H9 (cell line): Measurements from ENCODE around the gene MYRIP. TPM values are rescaled to one million over a fixed set of nuclear protein-coding genes. Genes with fewer than 3 reads are reported as not detected.

Experiments used
- DNase-seq: peaks from one replicate; pipeline ENCODE4 v3.0.0-alpha.2; 2017
- H2AFZ ChIP-seq: one replicate; pipeline ENCODE4 v1.6.1; 2013; ENCODE audit warnings: mild to moderate bottlenecking, low read length, control low read depth, moderate library complexity
- H2AK5ac ChIP-seq: 2 replicates; pipeline ENCODE4 v1.6.1; 2013; ENCODE audit warnings: low read length, control low read depth, mixed read lengths; ENCODE audit not compliant: insufficient read length
- H2BK120ac ChIP-seq: one replicate; pipeline ENCODE4 v1.6.1; 2013; ENCODE audit warnings: low read depth, mild to moderate bottlenecking, low read length, control low read depth, inconsistent platforms; ENCODE audit not compliant: poor library complexity, severe bottlenecking
- H2BK12ac ChIP-seq: 2 replicates; pipeline ENCODE4 v1.6.1; 2013; ENCODE audit warnings: low read length, control low read depth, mixed read lengths, low read depth; ENCODE audit not compliant: insufficient read length
- H2BK15ac ChIP-seq: 2 replicates; pipeline ENCODE4 v1.6.1; 2013; ENCODE audit warnings: low read depth, low read length, control low read depth
- H2BK20ac ChIP-seq: one replicate; pipeline ENCODE4 v1.6.1; 2013; ENCODE audit warnings: low read depth, mild to moderate bottlenecking, low read length, control low read depth, inconsistent platforms; ENCODE audit not compliant: poor library complexity, severe bottlenecking
- H2BK5ac ChIP-seq: 2 replicates; pipeline ENCODE4 v1.6.1; 2013; ENCODE audit warnings: low read length, control low read depth, mixed read lengths; ENCODE audit not compliant: insufficient read length
- H3K14ac ChIP-seq: 2 replicates; pipeline ENCODE4 v1.6.1; 2013; ENCODE audit warnings: low read length, control low read depth; ENCODE audit not compliant: insufficient read depth
- H3K18ac ChIP-seq: 2 replicates; pipeline ENCODE4 v1.6.1; 2013; ENCODE audit warnings: low read depth, mild to moderate bottlenecking, mixed read lengths, low read length, control low read depth; ENCODE audit not compliant: insufficient read length
- H3K23ac ChIP-seq: 2 replicates; pipeline ENCODE4 v1.6.1; 2013; ENCODE audit warnings: low read length, control low read depth, mixed read lengths, low read depth; ENCODE audit not compliant: insufficient read length
- H3K23me2 ChIP-seq: 2 replicates; pipeline ENCODE4 v1.6.1; 2013; ENCODE audit warnings: low read depth, mild to moderate bottlenecking, mixed read lengths, low read length, control low read depth; ENCODE audit not compliant: insufficient read length, poor library complexity, severe bottlenecking
- H3K27ac ChIP-seq: 2 replicates; pipeline ENCODE4 v1.5.1; 2013; ENCODE audit warnings: low read length, control low read depth, mixed read lengths, low read depth; ENCODE audit not compliant: insufficient read length
- H3K27me3 ChIP-seq: 2 replicates; pipeline ENCODE4 v1.6.1; 2013; ENCODE audit warnings: low read length, control low read depth, inconsistent platforms; ENCODE audit not compliant: insufficient read depth
- H3K4ac ChIP-seq: 2 replicates; pipeline ENCODE4 v1.6.1; 2013; ENCODE audit warnings: low read depth, mild to moderate bottlenecking, control low read depth, inconsistent platforms, low read length, moderate library complexity
- H3K4me1 ChIP-seq: 2 replicates; pipeline ENCODE4 v1.6.1; 2013; ENCODE audit warnings: low read length, control low read depth, inconsistent platforms; ENCODE audit not compliant: insufficient read depth
- H3K4me2 ChIP-seq: 2 replicates; pipeline ENCODE4 v1.6.1; 2013; ENCODE audit warnings: low read length, control low read depth, mixed read lengths; ENCODE audit not compliant: insufficient read length, insufficient read depth
- H3K56ac ChIP-seq: 2 replicates; pipeline ENCODE4 v1.6.1; 2013; ENCODE audit warnings: low read depth, mild to moderate bottlenecking, mixed read lengths, low read length, control low read depth; ENCODE audit not compliant: insufficient read length
- H3K79me1 ChIP-seq: 2 replicates; pipeline ENCODE4 v1.6.1; 2013; ENCODE audit warnings: low read depth, mild to moderate bottlenecking, moderate library complexity, low read length, control low read depth, inconsistent platforms; ENCODE audit not compliant: insufficient read depth, poor library complexity, severe bottlenecking
- H3K79me2 ChIP-seq: 2 replicates; pipeline ENCODE4 v1.6.1; 2013; ENCODE audit warnings: low read length, control low read depth, inconsistent platforms; ENCODE audit not compliant: insufficient read depth
- H3K9ac ChIP-seq: 2 replicates; pipeline ENCODE4 v1.6.1; 2013; ENCODE audit warnings: low read length, control low read depth, mixed read lengths; ENCODE audit not compliant: insufficient read length; ENCODE audit errors: extremely low read depth
- H3K9me3 ChIP-seq: one replicate; pipeline ENCODE4 v1.6.1; 2013; ENCODE audit warnings: low read depth, low read length, inconsistent platforms; ENCODE audit not compliant: control insufficient read depth
- H3T11ph ChIP-seq: one replicate; pipeline ENCODE4 v1.6.1; 2013; ENCODE audit warnings: mild to moderate bottlenecking, low read length, control low read depth, inconsistent platforms
- H4K20me1 ChIP-seq: one replicate; pipeline ENCODE4 v1.6.1; 2013; ENCODE audit not compliant: control insufficient read depth, insufficient read length, insufficient read depth
- H4K5ac ChIP-seq: 2 replicates; pipeline ENCODE4 v1.6.1; 2013; ENCODE audit warnings: low read depth, mild to moderate bottlenecking, mixed read lengths, low read length, control low read depth; ENCODE audit not compliant: insufficient read length
- H4K8ac ChIP-seq: replicated peaks from 2 replicates; pipeline ENCODE4 v1.6.1; 2013; ENCODE audit warnings: low read length, control low read depth, mixed read lengths, low read depth; ENCODE audit not compliant: insufficient read length
- H4K91ac ChIP-seq: 2 replicates; pipeline ENCODE4 v1.6.1; 2013; ENCODE audit warnings: low read depth, mild to moderate bottlenecking, moderate library complexity, mixed read lengths, low read length, control low read depth; ENCODE audit not compliant: insufficient read length
- H3K27ac Mint-ChIP-seq, 3 experiments: 2 replicates in 2 of 3; 3 replicates in 1 of 3; pipeline ENCODE4 v1.8.0; 2020 to 2021; ENCODE audit warnings: mixed read lengths in 3 of 3, mild to moderate bottlenecking in 1 of 3, moderate library complexity in 1 of 3
- H3K27me3 Mint-ChIP-seq: 2 replicates; pipeline ENCODE4 v1.8.0; 2021; ENCODE audit warnings: low read depth, mild to moderate bottlenecking, moderate library complexity, mixed read lengths
- H3K36me3 Mint-ChIP-seq, 3 experiments: 2 replicates in 2 of 3; 3 replicates in 1 of 3; pipeline ENCODE4 v1.8.0; 2020 to 2021; ENCODE audit warnings: low read depth in 3 of 3, mixed read lengths in 3 of 3; ENCODE audit not compliant: insufficient read depth in 1 of 3
- H3K4me1 Mint-ChIP-seq, 2 experiments: 2 replicates each; pipeline ENCODE4 v1.8.0; 2020; ENCODE audit warnings: mixed read lengths in 2 of 2
- H3K4me3 Mint-ChIP-seq, 2 experiments: 2 replicates in 1 of 2; 3 replicates in 1 of 2; pipeline ENCODE4 v1.8.0; 2020 to 2021; ENCODE audit warnings: mild to moderate bottlenecking in 2 of 2, mixed read lengths in 2 of 2, moderate library complexity in 1 of 2
- H3K9me3 Mint-ChIP-seq, 2 experiments: 2 replicates in 1 of 2; 3 replicates in 1 of 2; pipeline ENCODE4 v1.8.0; 2020; ENCODE audit warnings: mild to moderate bottlenecking in 2 of 2, mixed read lengths in 2 of 2, moderate library complexity in 1 of 2
- CTCF ChIP-seq: fragments of 200-600 bp; sonication (generic); conservative IDR thresholded peaks from 3 replicates; pipeline ENCODE4 v1.8.0; 2021; ENCODE audit warnings: antibody characterized with exemption, mild to moderate bottlenecking
- WGBS: extraction: QIAGEN DNeasy Blood & Tissue Kit; methylation state at CpG from one replicate; pipeline ENCODE4 v1.1.7; 2013; ENCODE audit warnings: missing lambda C conversion rate, low lambda C conversion rate, mixed read lengths; ENCODE audit not compliant: insufficient read length; ENCODE audit errors: extremely low coverage; 5-methylcytosine and 5-hydroxymethylcytosine counted together
- total RNA-seq: library from RNA; stranded (reverse); gene quantifications from 2 replicates; pipeline ENCODE4 v1.2.1, GENCODE V29; 2021

The MYRIP gene
- total RNA-seq, 1 experiment from 2014 or later: 1.8 TPM

- no peak overlapping the region for H3T11ph ChIP-seq
- H3K79me1 ChIP-seq: no peaks in the 10 kb centered on the region
- H3K56ac ChIP-seq: no peak overlapping the region
- no peak overlapping the region for H3K9ac ChIP-seq
- H2AK5ac ChIP-seq: no peak overlapping the region
- H2AFZ ChIP-seq: no peak overlapping the region
- H4K8ac ChIP-seq: no peak overlapping the region
- no peak overlapping the region for H2BK12ac ChIP-seq
- no peak overlapping the region for H3K4ac ChIP-seq
- no peaks in the 10 kb centered on the region for H3K9me3 ChIP-seq
- no peaks in the 10 kb centered on the region for H3K4me1 ChIP-seq
- no peaks in the 10 kb centered on the region for H3K23me2 ChIP-seq
- Mint-ChIP-seq H3K27ac (no peak overlapping the region), H3K27me3 (peaks cover 5% of the 10 kb centered on the region), H3K9me3 (no peaks in the 10 kb centered on the region; a peak in 1 of 5 replicates), H3K4me3 (no peak overlapping the region), H3K4me1 (peaks cover 6% of the 10 kb centered on the region in 2 experiments; a peak in 3 of 4 replicates), H3K36me3 (peaks cover 0 to 4% (median 0%) of the 10 kb centered on the region in 3 experiments; a peak in 3 of 7 replicates)
- H2BK15ac ChIP-seq: no peak overlapping the region
- no peak overlapping the region for H2BK5ac ChIP-seq
- no peak overlapping the region for H4K5ac ChIP-seq
- no peaks in the 10 kb centered on the region for H3K79me2 ChIP-seq
- H3K27me3 ChIP-seq: no peaks in the 10 kb centered on the region
- no peak overlapping the region for H3K14ac ChIP-seq
- H3K18ac ChIP-seq: no peak overlapping the region
- no peak overlapping the region for H3K23ac ChIP-seq
- H2BK120ac ChIP-seq: no peak overlapping the region
- no peak for TF ChIP-seq CTCF
- H4K20me1 ChIP-seq: no peaks in the 10 kb centered on the region
- no peak overlapping the region for H2BK20ac ChIP-seq
- no CpG with 5 or more reads among the region's 2 CpGs for WGBS
- DNase-seq: no peak
- H4K91ac ChIP-seq: no peak overlapping the region
- H3K27ac ChIP-seq: no peak overlapping the region
- H3K4me2 ChIP-seq: no peak overlapping the region
Measured at GRCh38 chr3:40268802-40269524, 459.6 kb downstream of the MYRIP start.
